Measurements from ENCODE around the gene THRA.

- TF ChIP-seq, protein P1, sequence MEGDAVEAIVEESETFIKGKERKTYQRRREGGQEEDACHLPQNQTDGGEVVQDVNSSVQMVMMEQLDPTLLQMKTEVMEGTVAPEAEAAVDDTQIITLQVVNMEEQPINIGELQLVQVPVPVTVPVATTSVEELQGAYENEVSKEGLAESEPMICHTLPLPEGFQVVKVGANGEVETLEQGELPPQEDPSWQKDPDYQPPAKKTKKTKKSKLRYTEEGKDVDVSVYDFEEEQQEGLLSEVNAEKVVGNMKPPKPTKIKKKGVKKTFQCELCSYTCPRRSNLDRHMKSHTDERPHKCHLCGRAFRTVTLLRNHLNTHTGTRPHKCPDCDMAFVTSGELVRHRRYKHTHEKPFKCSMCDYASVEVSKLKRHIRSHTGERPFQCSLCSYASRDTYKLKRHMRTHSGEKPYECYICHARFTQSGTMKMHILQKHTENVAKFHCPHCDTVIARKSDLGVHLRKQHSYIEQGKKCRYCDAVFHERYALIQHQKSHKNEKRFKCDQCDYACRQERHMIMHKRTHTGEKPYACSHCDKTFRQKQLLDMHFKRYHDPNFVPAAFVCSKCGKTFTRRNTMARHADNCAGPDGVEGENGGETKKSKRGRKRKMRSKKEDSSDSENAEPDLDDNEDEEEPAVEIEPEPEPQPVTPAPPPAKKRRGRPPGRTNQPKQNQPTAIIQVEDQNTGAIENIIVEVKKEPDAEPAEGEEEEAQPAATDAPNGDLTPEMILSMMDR (IDR thresholded peaks at IDR 0.05) = no peak
- TF ChIP-seq POLR2A (IDR thresholded peaks at IDR 0.05) = no peak
These were observed 52.3 kb downstream of the THRA start for GRCh38 chr17:40115101-40115436.

Measured in thyroid gland (tissue), 4 donors.